ENCODE results near the gene DMD. TPM values are rescaled to one million over a fixed set of nuclear protein-coding genes. Genes with fewer than 3 reads are reported as not detected.

The DMD gene
- total RNA-seq, 2 experiments from 2014 or later, result 0.27 to 0.49 TPM

- no peaks in the 10 kb centered on the region for H3K9me3 Mint-ChIP-seq
- no peak for DNase-seq
- ChIA-PET POLR2A (no interaction called here), CTCF (no interaction called here)
- intact Hi-C loops (cut with micrococcal nuclease), result no loop called here
- H3K4me3 Mint-ChIP-seq, result no peak overlapping the region
- H3K27ac Mint-ChIP-seq, result no peak overlapping the region
- TF ChIP-seq CTCF (IDR thresholded peaks at IDR 0.05), result no peak
- no peak for ATAC-seq
- no peaks in the 10 kb centered on the region for H3K4me1 Mint-ChIP-seq (ENCODE audit: low read depth)
- H3K27me3 Mint-ChIP-seq, result no peaks in the 10 kb centered on the region
- H3K36me3 Mint-ChIP-seq (ENCODE audit: low read depth), result no peaks in the 10 kb centered on the region
These were observed 363.4 kb downstream of the DMD start for GRCh38 chrX:32847921-32848320.

- no peaks in the 10 kb centered on the region for H3K27me3 Mint-ChIP-seq
- POLR2A ChIA-PET, result no interaction called here
- no peak for DNase-seq
- TF ChIP-seq CTCF (IDR thresholded peaks at IDR 0.05), result no peak
- intact Hi-C loops (cut with micrococcal nuclease), result no loop called here
- no peaks in the 10 kb centered on the region for H3K9me3 Mint-ChIP-seq
- H3K4me3 Mint-ChIP-seq, result no peak overlapping the region
- no peaks in the 10 kb centered on the region for H3K36me3 Mint-ChIP-seq (ENCODE audit: low read depth)
- no peak overlapping the region for H3K27ac Mint-ChIP-seq
- no peaks in the 10 kb centered on the region for H3K4me1 Mint-ChIP-seq (ENCODE audit: low read depth)
- ATAC-seq, result no peak
- CTCF ChIA-PET, result no interaction called here
These were observed 369.3 kb downstream of the DMD start for GRCh38 chrX:32842053-32842452.

GRCh38 chrX:32839781-32840180, 371.6 kb downstream of the DMD start:
- Mint-ChIP-seq H3K4me1 (ENCODE audit: low read depth) (no peaks in the 10 kb centered on the region), H3K4me3 (no peak overlapping the region), H3K9me3 (no peaks in the 10 kb centered on the region), H3K36me3 (ENCODE audit: low read depth) (no peaks in the 10 kb centered on the region), H3K27ac (no peak overlapping the region), H3K27me3 (no peaks in the 10 kb centered on the region)
- ATAC-seq, result no peak
- CTCF ChIA-PET, result no interaction called here
- TF ChIP-seq CTCF (IDR thresholded peaks at IDR 0.05), result no peak
- intact Hi-C loops (cut with micrococcal nuclease), result no loop called here
- no peak for DNase-seq
- POLR2A ChIA-PET, result no interaction called here

- H3K9me3 Mint-ChIP-seq, result no peaks in the 10 kb centered on the region
- no peak for ATAC-seq
- CTCF ChIA-PET, result no interaction called here
These were observed 386.3 kb downstream of the DMD start for GRCh38 chrX:32825009-32825408.

GRCh38 chrX:32804034-32804433, 407.3 kb downstream of the DMD start:
- Mint-ChIP-seq H3K4me1 (ENCODE audit: low read depth) (no peaks in the 10 kb centered on the region), H3K27me3 (no peaks in the 10 kb centered on the region), H3K9me3 (peaks cover 2% of the 10 kb centered on the region), H3K4me3 (no peak overlapping the region), H3K27ac (no peak overlapping the region), H3K36me3 (ENCODE audit: low read depth) (no peaks in the 10 kb centered on the region)
- ATAC-seq (no peak), DNase-seq (no peak)
- CTCF ChIA-PET, result no interaction called here
- intact Hi-C loops (cut with micrococcal nuclease), result no loop called here
- POLR2A ChIA-PET, result no interaction called here
- TF ChIP-seq CTCF (IDR thresholded peaks at IDR 0.05), result no peak

More at GRCh38 chrX:32825009-32825408, 386.3 kb downstream of the DMD start:
- H3K4me1 Mint-ChIP-seq (ENCODE audit: low read depth), result no peaks in the 10 kb centered on the region
- TF ChIP-seq CTCF (IDR thresholded peaks at IDR 0.05), result no peak
- no peaks in the 10 kb centered on the region for H3K36me3 Mint-ChIP-seq (ENCODE audit: low read depth)
- intact Hi-C loops (cut with micrococcal nuclease), result no loop called here
- no peak overlapping the region for H3K27ac Mint-ChIP-seq
- H3K4me3 Mint-ChIP-seq, result no peak overlapping the region
- DNase-seq, result no peak
- POLR2A ChIA-PET, result no interaction called here
- H3K27me3 Mint-ChIP-seq, result no peaks in the 10 kb centered on the region
